Putamen (tissue), 1 donor: ENCODE results near the gene GAST.

Source experiments
- DNase-seq: peaks from one replicate; pipeline ENCODE4 v3.0.0-alpha.2; 2016; ENCODE audit warnings: low spot score

Gene GAST

DNA sequence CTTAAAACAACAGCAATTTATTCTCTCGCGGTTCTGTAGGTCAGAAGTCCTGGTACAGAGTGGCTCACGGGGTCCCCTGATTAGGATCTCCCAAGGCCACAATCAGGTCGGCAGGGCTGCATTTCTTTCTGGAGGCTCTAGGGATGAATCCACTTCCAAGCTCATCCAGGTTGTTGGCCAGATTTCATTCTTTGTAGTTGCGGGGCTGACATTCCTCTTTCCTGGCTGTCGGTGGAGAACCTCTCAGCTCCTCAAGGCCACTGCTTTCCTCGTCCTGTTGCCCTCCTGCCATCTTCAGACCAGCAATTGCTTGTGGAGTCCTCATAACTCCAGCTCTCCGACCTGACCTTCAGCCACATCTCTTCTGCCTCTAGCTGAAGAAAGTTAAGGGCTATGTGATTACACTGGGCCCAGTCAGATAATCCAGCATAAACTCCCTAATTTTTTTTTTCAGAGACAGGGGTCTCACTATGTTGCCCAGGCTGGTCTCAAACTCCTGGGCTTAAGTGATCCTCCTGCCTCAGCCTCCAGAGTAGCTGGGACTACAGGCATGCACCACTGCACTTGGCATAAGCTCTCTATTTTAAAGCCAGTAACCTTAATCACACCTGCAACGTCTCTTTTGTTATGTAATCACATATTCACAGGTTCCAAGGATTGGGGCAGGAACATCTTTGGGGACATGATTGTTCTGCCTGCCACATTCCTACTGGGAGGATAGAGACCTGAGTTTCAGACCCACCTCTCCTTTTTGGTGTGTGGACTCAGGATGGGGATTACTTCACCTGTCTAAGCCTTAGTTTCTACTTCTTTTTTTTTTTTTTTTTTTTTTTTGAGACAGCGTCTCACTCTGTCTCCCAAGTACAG, 4.1 kb upstream of the GAST start:
- no peak for DNase-seq

- peak; percentile 67 for DNase-seq
Measured at GRCh38 chr17:41710472-41711090, 1.6 kb upstream of the GAST start.

GRCh38 chr17:41717408-41718286, 5.5 kb downstream of the GAST start:
- no peak for DNase-seq

DNA sequence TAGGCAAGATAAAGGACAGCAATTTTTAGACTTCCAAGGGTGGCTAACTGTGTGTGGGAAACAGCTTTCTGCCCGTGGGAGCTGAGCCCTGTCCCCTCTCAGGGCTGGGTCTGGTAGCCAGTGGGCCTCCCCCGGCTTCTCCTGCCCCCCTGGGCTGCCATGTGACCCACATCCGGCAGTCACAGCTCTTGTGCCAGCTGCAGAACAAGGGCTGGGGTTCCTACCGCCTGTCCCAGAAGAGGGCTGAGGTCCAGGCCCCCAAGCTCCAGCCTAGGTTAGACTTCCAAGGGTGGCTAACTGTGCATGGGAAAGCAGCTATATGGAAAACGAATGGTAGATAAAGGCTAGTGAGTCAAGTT, 6.1 kb downstream of the GAST start:
- peak; percentile 49 for DNase-seq

GRCh38 chr17:41722231-41722630, 10.1 kb downstream of the GAST start:
- no peak for DNase-seq

DNA sequence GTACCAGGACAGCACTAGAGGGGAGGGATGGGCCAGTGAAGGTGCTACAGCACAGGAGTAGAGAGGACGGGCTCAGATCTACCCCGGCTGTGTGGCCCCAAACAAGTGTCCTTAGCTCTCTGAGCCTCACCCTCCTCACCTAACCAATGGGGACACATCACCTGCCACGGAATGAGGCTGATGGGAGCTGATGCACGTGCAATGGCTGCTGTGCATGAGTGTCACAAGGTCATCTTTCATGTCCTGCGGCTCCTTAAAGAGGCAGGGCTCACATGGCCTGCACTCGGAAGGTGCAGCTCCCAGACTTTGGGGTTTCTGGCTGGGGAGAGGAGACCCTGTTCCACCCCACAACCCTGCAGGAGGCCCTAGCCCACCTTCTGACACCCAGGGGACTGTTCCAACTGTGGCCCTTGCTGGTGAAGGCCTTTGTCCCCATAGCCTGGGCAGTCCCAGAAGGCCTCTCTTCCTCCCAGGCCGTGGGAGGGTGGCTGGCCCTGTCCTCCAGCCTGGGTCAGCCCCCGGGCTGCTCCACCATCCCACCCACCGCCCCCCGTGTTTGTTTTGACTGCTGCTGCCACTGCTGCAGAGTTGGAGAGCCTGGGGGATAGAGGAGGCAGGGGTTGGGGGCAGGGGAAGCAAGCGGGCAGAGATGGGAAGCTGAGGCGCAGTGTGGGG, 11.8 kb downstream of the GAST start:
- no peak for DNase-seq

DNA sequence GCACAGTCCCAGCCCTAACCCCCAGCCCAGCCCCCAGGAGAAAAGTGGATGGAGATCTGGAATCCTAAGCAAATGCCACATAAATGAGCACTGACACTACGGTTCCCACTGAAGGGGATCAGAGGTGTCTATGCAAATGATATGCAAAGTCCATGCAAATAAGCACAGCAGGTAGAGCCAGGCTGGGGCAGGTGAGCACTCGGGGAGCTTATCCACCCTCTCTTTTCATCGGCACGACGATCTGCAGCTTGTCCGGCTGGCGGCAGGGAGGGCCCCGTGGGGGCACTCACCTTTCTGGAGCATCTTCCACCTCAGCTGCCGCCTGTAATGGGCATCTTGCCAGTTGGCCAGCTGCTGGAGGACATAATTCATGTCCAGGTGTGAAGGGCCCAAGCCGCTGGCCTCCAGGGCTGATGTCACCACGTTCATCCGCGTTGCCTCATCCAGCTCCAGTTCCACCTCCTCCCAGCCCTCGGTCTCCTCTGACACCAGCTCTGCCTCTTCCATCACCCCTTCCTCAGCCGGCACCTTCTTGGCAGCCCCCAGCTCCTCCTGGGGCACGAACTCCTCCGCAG, 12.4 kb downstream of the GAST start:
- no peak for DNase-seq

DNA sequence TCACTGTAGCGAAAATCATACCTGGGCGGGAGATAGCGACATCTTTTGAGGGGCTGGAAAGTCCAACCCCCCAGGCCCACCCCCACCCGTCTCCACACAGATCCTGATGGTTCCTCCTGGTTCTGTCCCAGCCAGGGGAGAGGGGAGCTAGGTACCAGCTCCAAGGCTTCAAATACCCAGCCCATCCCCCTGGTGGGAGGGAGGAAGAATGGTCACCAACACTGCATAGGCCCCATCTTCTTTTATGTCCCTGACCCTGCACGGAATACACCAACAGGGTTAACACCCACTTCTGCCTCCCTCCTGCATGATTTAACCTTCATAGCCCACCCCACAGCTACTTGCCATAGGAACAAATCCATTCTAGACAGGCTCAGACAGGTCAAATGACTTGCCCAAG, 13.0 kb downstream of the GAST start:
- DNase-seq, result no peak

DNA sequence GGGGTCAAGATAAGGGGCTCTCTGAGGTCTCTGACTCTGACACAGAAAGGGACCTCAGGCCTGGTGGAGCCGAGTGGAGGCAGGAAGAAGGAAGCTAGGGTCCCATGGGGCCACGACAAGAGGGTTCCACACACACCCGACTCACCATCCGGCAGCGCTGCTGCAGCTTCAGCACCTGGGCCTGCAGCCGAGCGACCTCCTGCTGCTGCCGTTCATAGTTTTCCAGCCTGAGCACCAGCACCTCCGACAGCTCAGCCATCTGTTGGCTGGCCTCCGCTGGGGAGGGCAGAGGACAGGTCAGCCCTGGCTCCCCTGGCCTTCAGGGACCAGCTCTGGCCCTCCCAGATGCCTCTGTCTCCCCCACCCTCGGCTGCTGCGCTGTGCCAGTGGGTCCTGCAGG, 15.9 kb downstream of the GAST start:
- no peak for DNase-seq

DNA sequence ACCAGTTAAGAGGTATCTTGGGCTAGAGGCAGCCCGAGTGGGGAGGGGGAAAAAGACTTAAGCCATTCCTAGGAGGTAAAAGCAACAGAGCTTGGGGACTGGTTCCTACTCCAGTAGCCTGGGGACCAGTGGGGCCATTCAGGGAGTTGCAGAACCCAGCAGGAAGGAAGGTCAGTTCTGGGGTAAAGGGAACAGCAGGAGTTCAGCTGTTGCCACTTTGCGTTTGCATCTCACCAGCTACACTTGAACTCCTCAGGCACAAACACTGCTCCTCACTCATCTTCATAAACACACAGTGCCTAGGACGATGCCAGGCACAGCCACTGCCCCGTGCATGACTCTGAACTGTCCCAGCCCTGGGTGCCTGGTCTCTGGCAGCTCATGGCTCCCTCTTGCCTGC, 18.3 kb downstream of the GAST start:
- no peak for DNase-seq

- DNase-seq, result no peak
Measured at GRCh38 chr17:41731836-41732235, 19.7 kb downstream of the GAST start.

DNA sequence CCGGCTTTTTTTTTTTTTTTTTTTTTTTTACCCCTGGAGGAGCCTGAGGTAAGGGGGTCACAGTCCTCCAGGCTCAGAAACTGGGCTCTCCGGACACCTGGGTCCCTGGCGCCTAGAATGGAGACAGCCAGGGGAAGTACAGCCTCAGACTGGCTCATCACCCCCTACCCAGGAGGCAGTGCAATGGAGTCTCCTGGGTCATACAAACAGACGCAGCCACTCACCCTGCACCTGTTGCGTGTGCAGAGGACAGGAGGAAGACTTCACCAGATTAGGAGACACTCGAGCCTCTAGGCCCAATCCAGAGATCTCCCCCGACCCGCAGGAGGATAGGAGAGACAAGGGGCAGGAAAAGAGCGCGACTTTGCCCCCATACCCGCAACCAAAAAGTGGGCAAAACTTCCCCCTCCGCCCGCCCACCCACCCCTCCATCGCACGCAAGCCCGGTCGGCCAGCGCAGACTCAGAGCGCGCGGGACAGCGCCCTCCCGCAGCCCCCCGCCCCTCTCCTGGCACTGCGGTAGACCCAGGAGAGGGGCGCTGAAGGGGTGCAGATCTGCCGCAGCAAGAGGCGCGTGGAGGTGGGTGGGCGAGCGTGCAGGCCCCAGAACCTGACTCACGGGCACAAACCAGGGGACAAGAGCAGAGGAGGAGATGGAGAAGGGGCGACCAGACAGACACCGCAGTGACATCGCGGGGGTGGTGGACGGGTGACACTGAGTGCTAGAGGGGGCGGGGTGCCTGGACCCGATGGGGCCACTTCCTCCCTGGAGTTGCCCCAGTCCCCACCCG, 21.4 kb downstream of the GAST start:
- DNase-seq, result no peak

DNA sequence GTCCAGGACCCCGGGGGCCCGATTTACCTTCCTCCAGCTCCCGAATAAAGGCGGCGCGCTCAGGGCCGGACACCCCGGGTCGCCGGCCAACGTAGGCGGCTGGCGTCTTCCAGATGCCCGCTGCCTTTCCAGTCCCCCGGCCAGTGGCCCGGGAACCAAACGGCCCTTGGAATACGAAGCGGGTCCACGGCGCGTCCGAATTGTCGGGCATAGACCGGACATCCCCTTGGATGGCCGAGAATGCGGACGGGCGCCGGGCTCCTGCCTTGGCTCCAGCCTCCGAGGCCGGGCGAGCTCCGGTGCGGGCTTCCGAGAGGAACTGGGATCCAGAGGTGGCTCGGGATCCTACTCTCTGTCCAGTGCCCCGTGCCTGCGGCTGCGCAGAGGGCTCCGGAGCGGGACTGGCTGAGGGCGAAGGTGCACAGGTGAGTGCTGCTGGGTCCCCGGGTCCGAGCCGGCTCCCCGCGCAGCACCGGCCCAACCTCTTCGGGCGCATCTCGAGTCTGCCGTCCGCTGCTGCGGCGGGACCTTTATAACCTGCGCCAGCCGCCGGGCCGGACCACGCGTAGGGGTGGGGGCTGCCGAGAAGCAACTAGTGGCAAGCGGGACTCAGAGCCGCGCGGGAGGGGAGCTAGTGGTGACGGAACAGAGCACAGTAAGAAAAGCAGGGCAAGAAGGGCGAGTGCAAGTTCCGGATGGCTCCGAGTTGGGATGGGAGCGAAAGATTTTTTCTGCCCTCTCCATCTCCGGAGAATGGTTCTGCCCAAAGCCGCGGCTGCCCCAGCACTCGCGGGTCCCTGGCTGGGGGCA, 22.2 kb downstream of the GAST start, which contains the start of gene HAP1:
HAP1 (minus strand) TSS at position 505 of the 810 bp plus-strand sequence; CDS start at position 496, 9 bp downstream.
- DNase-seq, result no peak

GRCh38 chr17:41734949-41735313, 22.8 kb downstream of the GAST start:
- no peak for DNase-seq

- no peak for DNase-seq
Measured at GRCh38 chr17:41735744-41736143, 23.6 kb downstream of the GAST start.

- DNase-seq, result no peak
Measured at GRCh38 chr17:41736983-41737679, 25.0 kb downstream of the GAST start.

DNA sequence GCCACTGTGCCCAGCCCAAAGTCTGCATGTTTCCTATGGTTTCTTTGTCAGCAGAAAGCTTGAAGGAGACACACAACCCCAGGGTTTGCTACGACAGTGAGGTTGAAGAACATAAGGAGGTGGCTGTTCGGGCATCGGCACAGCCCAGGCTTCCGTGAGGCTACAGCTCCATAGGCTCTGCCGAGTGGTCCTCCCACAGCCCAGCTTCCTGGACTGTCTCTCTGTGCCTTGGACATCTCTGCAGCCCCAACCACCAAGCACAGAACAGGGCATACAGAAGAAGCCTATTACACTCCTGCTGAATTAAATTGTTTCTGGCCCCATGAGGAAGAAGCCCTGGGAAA, 25.5 kb downstream of the GAST start:
- DNase-seq, result no peak

GRCh38 chr17:41738077-41738800, 26.1 kb downstream of the GAST start:
- DNase-seq, result peak; percentile 45

DNA sequence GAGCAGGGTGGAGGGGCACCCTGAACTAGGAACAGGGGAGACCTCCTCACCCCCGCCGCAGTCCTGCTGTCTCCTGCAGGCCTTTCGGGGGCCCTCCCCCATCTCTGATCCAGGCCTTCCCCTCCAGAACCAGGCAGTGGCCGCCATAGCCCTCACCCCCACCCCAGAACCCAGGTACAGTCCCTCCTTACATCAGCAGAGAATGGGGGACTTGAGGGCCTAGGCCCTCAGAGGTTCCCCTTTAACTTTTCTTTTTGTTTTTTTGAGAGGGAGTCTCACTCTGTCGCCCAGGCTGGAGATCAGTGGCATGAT, 26.6 kb downstream of the GAST start:
- no peak for DNase-seq
